ENCODE measurements around the gene ACVR1.
A peak's percentile ranks its signal among the peaks of the same experiment; 100 is the strongest.

The ACVR1 gene
- 6.9 to 49.2 (median 26.7) reads per million in 17 experiments for total RNA-seq

GRCh38 chr2:157876066-157876785, at the start of gene ACVR1:
TSS of gene ACVR1 (minus strand) at chr2:157876330. CDS start at chr2:157799493, 76,837 bp downstream.
- DNase-seq = peak; percentile 96 to 98 (median 97)

- no peak for DNase-seq
Measured at GRCh38 chr2:157925071-157925470, 48.9 kb upstream of the ACVR1 start.

GRCh38 chr2:157923598-157924217, 47.6 kb upstream of the ACVR1 start:
- no peak for DNase-seq

- DNase-seq = no peak
Measured at GRCh38 chr2:157922815-157923214, 46.7 kb upstream of the ACVR1 start.

GRCh38 chr2:157922336-157922735, 46.2 kb upstream of the ACVR1 start:
- DNase-seq = no peak

- DNase-seq = no peak
Measured at GRCh38 chr2:157920736-157921135, 44.6 kb upstream of the ACVR1 start.

- no peak for DNase-seq
Measured at GRCh38 chr2:157919181-157919580, 43.1 kb upstream of the ACVR1 start.

- no peak for DNase-seq
Measured at GRCh38 chr2:157918319-157918718, 42.2 kb upstream of the ACVR1 start.

GRCh38 chr2:157911750-157912149, 35.6 kb upstream of the ACVR1 start:
- no peak for DNase-seq

GRCh38 chr2:157911246-157911645, 35.1 kb upstream of the ACVR1 start:
- no peak for DNase-seq

GRCh38 chr2:157905092-157905491, 29.0 kb upstream of the ACVR1 start:
- peak in 1 of 4 experiments; percentile 8 for DNase-seq

GRCh38 chr2:157903626-157904025, 27.5 kb upstream of the ACVR1 start:
- no peak for DNase-seq

- DNase-seq = no peak
Measured at GRCh38 chr2:157903151-157903550, 27.0 kb upstream of the ACVR1 start.

GRCh38 chr2:157902692-157903091, 26.6 kb upstream of the ACVR1 start:
- peak; percentile 78 to 91 (median 80) for DNase-seq

GRCh38 chr2:157901325-157901724, 25.2 kb upstream of the ACVR1 start:
- no peak for DNase-seq

GRCh38 chr2:157900684-157901083, 24.6 kb upstream of the ACVR1 start:
- no peak for DNase-seq

GRCh38 chr2:157900203-157900602, 24.1 kb upstream of the ACVR1 start:
- DNase-seq = no peak

GRCh38 chr2:157899125-157899839, 23.2 kb upstream of the ACVR1 start:
- DNase-seq = no peak

- DNase-seq = peak; percentile 74 to 90 (median 80)
Measured at GRCh38 chr2:157898591-157898996, 22.5 kb upstream of the ACVR1 start.

GRCh38 chr2:157897106-157897971, 21.2 kb upstream of the ACVR1 start:
- peak in 3 of 4 experiments; percentile 15 to 42 (median 35) for DNase-seq

- DNase-seq = no peak
Measured at GRCh38 chr2:157895531-157895930, 19.4 kb upstream of the ACVR1 start.

GRCh38 chr2:157894694-157895435, 18.7 kb upstream of the ACVR1 start:
- DNase-seq = peak; percentile 19 to 65 (median 46)
